HG03280 (cell line): ENCODE data around the gene RARG.
"Not testable (repeated sequence)": the region's sequence is repeated elsewhere in the genome, so short reads cannot be mapped to it uniquely, and the experiment has no call there.

Experiments used
- ATAC-seq: cut with Tn5 transposase; IDR thresholded peaks from one replicate; pipeline ENCODE4 v1.9.1; 2021; ENCODE audit warnings: mild to moderate bottlenecking, moderate library complexity; ENCODE audit not compliant: unreplicated experiment

Gene RARG

GRCh38 chr12:53211476-53212381 lies 20.3 kb downstream of the RARG start:
- ATAC-seq = no peak

DNA sequence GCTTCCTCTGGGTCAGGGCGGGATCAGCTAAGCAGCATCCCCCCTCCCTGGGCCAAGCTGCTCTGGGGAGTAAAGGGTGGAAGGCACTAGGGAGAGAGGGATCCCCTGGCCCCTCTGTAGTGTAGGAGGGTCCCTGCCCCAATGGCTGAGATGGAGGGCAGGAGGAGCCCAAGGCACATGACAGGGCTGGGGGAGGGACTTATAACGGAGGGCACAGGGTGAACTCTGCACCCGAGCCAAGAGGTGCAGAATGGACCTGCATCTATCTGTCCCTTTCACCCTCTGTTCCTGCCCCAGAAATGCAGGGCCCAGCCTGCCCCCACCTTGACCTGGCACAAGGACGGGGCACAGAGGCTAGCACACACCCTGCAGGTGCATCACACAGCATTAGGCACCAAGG lies 21.2 kb downstream of the RARG start:
- no peak for ATAC-seq

DNA sequence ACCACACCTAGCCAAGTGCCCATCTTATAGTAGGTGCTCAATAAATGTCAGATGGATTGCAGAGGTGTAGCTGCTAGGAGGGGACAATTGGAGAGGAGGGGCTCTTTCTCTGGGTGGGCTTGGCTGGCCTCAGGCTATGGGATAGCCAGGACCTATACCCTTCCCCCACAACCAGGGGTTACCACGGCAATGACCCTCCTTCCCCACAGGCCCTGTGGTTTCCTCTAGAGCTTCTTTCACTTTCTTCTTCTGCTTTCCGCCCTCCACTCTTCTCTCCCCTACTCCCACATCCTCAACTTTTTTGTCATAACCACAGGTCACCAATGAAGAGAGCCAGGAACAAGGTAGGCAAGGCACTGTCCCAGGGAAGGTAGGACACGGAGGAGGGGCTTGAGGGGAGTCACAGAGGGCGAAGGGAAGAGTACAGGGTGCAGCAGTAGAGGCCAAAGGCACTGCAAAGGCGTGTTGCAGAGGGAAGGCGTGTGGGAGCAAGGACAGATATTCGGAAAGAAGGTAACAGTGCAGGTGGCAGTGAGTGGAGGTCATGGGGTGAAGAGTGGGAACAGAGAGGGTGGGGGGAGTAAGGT lies 23.0 kb downstream of the RARG start:
- peak; percentile 38 for ATAC-seq

- no peak for ATAC-seq
These were observed 23.6 kb downstream of the RARG start for GRCh38 chr12:53208435-53208834.

DNA sequence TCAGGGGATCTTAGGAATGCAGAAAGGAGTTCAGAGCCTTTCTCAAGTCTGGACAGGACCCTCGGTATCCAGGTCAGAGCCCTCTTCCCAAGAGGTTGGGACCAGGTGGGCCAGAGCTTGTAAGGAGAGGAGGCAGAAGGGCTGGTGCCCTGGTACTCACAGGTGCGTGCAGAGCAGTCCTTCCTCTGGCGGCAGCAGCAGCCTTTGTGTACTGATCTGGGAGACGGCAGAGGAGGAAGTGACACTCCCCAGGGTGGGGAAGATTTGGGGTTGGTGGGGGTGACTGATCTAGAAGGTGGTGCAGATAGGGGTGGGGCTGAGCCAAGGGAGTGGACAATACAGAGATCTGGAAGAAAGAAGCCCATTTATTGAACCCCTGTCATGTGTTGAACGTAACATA lies 25.0 kb downstream of the RARG start, which contains the start of gene ITGB7:
ITGB7 (minus strand) TSS at position 210 of the 400 bp plus-strand sequence. CDS start 6,808 bp downstream, outside the sequence.
- peak; percentile 42 for ATAC-seq

GRCh38 chr12:53205747-53206419 lies 26.1 kb downstream of the RARG start:
- peak; percentile 60 for ATAC-seq

DNA sequence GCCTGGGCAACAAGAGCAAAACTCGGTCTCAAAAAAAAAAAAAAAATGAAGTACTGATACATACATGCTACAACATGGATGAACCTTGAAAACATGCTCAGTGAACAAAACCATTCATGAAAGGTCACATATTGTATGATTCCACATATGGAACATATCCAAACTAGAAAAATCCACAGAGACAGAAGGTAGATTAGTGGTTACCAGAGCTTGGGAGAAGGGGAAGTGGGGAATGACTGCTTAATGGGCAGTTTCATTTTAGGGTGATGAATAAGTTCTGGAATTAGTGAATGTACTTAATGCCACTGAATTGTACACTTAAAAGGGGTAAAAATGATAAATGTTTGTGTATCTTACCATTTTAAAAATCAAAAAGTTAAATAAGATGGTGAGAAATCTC lies 27.7 kb downstream of the RARG start:
- no peak for ATAC-seq

GRCh38 chr12:53202316-53202715 lies 29.7 kb downstream of the RARG start:
- not testable (repeated sequence) for ATAC-seq

GRCh38 chr12:53201639-53202038 lies 30.4 kb downstream of the RARG start:
- ATAC-seq = no peak

DNA sequence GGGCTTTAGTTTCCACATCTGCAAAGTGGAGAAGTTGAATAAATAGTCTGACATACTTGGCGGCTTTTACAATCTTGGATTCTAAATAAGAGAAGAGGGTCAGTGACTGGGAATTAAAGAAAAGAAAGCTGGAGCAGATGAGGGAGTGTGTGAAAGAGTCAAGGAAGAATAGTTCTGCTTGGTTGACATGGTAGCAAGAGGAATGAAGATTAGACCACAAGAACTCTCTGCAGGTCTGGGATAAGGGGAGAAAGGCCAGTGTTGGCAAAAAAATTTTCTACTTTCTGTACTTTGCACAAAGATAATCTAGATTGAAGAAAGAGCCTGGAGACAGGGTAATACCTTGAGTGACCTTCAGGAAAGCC lies 30.9 kb downstream of the RARG start:
- no peak for ATAC-seq

- peak; percentile 43 for ATAC-seq
These were observed 31.4 kb downstream of the RARG start for GRCh38 chr12:53200458-53201176.

- peak; percentile 19 for ATAC-seq
These were observed 31.9 kb downstream of the RARG start for GRCh38 chr12:53200107-53200457.

DNA sequence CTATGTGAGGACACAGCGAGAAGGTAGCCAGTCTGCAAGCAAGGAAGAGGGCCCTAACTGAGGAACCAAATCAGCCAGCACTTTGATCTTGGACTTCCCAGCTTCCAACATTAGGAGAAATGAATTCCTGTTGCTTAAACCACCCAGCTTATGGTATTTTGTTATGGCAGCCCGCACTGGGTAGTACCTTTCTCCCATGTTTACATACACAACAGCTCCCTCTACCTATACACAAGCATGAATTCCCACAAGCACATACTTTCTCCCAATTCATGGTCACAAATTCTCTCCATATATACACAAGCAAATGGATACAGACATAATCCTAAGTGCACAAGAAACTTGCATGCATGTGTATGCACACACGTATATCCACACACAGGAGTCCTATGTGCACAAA lies 32.3 kb downstream of the RARG start:
- ATAC-seq = no peak

DNA sequence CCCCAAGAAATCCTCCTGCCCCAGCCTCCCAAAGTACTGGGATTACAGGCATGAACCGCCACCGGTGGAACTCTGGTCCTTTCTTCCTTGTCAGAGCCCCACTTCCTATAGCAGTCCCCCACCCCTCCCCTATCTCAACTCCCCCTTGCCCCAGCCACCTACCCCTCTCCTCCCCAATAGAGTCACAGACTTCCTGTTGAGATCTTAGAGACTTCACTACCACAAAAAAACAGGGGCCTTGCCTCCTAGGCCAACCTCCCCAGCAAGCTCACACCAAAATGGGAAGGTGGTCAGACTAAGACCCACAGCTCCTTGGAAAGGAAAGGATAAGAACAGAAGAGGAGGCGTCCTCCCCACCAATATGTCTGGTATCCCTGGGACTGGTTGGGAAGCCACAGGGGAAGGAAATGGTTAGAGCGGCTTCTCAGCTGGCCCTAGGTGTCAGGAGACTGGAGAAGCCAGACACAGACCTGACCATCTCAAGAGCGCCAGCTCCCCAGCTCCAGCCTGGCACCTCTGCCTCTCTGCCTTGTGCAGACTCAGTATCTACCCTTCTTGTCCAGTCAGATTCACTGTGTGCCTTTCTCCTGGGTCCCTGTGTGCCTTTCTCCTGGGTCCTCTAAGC lies 33.4 kb downstream of the RARG start:
- no peak for ATAC-seq

- ATAC-seq = no peak
These were observed 34.9 kb downstream of the RARG start for GRCh38 chr12:53197011-53197640.

- ATAC-seq = no peak
These were observed 35.5 kb downstream of the RARG start for GRCh38 chr12:53196486-53196885.

GRCh38 chr12:53195516-53196420 lies 36.2 kb downstream of the RARG start:
- ATAC-seq = no peak

DNA sequence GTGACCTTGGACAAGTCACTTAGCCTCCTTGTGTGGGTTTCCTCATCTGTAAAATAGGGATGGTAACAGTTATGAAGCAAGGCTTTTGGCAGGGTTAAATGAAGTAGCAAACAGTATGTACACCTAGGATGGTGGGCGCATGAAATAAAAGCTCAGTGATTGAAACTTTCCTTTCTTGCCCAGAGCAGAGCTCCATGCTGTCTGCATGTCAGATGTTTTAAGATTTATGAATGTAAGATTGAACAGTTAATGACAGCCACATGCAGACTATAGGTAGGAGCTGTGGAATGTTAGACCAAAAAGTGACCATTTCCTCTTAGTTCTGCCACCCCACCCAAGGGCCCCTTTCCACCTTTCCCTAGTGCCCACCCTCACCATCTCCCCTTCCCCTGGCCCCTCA lies 37.0 kb downstream of the RARG start:
- ATAC-seq = no peak

DNA sequence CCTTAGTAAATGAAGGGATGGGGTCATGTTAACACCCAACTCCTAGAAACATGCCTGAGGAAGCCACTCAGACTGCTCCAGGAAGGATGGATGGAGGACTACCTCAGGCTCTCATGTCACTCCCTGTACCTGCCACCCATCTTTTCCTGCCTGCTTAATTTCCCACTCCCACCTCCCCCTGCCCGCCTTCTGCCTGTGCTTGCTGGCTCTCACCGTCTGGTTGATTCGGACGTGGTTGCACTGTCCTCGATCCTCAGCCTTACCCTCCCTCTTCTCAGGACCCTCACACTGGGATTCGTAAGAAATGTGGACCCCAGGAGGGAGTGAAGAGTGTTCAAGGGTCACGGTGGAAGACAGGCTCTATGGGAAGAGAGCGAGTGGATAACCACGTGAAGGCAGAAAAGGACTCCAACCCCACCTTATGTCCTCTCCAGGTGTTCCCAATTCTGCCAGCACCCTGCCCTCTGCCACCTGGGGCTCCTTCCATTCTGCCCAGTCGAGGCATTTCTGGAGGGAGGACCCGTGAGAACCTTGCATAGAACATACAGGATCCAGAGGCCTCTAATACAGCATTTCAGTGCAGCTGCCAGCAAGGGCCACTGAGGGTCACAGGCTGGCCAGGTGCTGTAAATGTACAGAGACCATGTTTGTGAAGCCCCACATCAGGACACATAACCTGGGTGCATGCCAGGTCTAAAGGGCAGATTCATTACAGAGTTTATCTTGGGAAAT lies 37.9 kb downstream of the RARG start:
- no peak for ATAC-seq
